ENCODE data around the gene ADNP. TPM values are rescaled to one million over a fixed set of nuclear protein-coding genes. Genes with fewer than 3 reads are reported as not detected.

The ADNP gene
- total RNA-seq, 1 experiment from 2014 or later: 143 TPM

DNA sequence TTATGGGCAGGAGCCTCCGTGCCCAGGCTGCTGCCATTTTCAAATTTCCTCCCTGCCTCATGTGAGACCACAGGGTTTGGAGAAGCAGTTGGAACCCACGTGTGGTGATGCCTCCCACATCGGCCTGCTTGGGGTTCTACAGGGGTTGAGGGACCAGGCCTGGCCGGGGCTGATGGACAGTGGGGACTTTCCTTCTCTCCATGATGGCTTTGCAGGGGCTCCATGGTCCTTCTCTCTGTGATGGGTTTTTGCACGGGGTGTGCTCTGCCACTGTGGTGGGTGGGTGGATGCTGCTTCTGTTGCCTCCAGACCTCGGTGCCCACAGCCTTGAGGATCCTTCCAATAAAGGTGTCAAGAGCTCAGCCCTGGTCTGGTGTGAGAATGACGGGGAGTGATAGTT is 54.4 kb downstream of the ADNP start:
- DNase-seq: no peak
- Mint-ChIP-seq H3K4me3 (no peak overlapping the region), H3K27ac (no peak overlapping the region), H3K27me3 (ENCODE audit: low read depth) (no peaks in the 10 kb centered on the region), H3K9me3 (no peaks in the 10 kb centered on the region; a peak in 1 of 5 replicates), H3K4me1 (peaks cover 24 to 31% of the 10 kb centered on the region in 2 experiments), H3K36me3 (ENCODE audit: insufficient read depth in 1 of 3, low read depth in 3 of 3) (peaks cover 13 to 38% (median 26%) of the 10 kb centered on the region in 3 experiments)
- Histone ChIP-seq H3K9me3 (ENCODE audit: control insufficient read depth, low read depth, low read length) (no peaks in the 10 kb centered on the region), H2BK120ac (ENCODE audit: low read depth, low read length, poor library complexity, severe bottlenecking) (no peak overlapping the region), H3K23me2 (ENCODE audit: insufficient read length, low read depth, low read length, poor library complexity, severe bottlenecking) (no peaks in the 10 kb centered on the region), H4K20me1 (ENCODE audit: control insufficient read depth, insufficient read depth, insufficient read length) (no peaks in the 10 kb centered on the region), H3K23ac (ENCODE audit: insufficient read length, low read depth, low read length) (no peak overlapping the region), H3K79me2 (ENCODE audit: insufficient read depth, low read length) (no peaks in the 10 kb centered on the region), H2AFZ (ENCODE audit: low read length) (no peak overlapping the region), H3K14ac (ENCODE audit: insufficient read depth, low read length) (no peak overlapping the region), H2BK12ac (ENCODE audit: insufficient read length, low read depth, low read length) (no peak overlapping the region), H3K4me1 (ENCODE audit: insufficient read depth, low read length) (no peaks in the 10 kb centered on the region), H3K79me1 (ENCODE audit: insufficient read depth, low read depth, low read length, poor library complexity, severe bottlenecking) (no peaks in the 10 kb centered on the region), H3K27ac (ENCODE audit: insufficient read length, low read depth, low read length) (no peak overlapping the region), H3K4ac (ENCODE audit: low read depth, low read length) (no peak overlapping the region), H3K56ac (ENCODE audit: insufficient read length, low read depth, low read length) (no peak overlapping the region), H4K5ac (ENCODE audit: insufficient read length, low read depth, low read length) (no peak overlapping the region), H3K18ac (ENCODE audit: insufficient read length, low read depth, low read length) (no peak overlapping the region), H2BK15ac (ENCODE audit: low read depth, low read length) (no peak overlapping the region), H2BK5ac (ENCODE audit: insufficient read length, low read length) (no peak overlapping the region), H3K27me3 (ENCODE audit: insufficient read depth, low read length) (no peaks in the 10 kb centered on the region), H4K8ac (replicated peaks; ENCODE audit: insufficient read length, low read depth, low read length) (no peak overlapping the region), H2BK20ac (ENCODE audit: low read depth, low read length, poor library complexity, severe bottlenecking) (no peak overlapping the region), H4K91ac (ENCODE audit: insufficient read length, low read depth, low read length) (no peak overlapping the region), H3K4me2 (ENCODE audit: insufficient read depth, insufficient read length, low read length) (no peak overlapping the region), H2AK5ac (ENCODE audit: insufficient read length, low read length) (no peak overlapping the region), H3K9ac (ENCODE audit: extremely low read depth, insufficient read length, low read length) (no peak overlapping the region), H3T11ph (ENCODE audit: low read length) (no peak overlapping the region)
- WGBS (ENCODE audit: extremely low coverage, insufficient read length, low lambda C conversion rate): no CpG with 5 or more reads among the region's 7 CpGs
- TF ChIP-seq, protein P1, sequence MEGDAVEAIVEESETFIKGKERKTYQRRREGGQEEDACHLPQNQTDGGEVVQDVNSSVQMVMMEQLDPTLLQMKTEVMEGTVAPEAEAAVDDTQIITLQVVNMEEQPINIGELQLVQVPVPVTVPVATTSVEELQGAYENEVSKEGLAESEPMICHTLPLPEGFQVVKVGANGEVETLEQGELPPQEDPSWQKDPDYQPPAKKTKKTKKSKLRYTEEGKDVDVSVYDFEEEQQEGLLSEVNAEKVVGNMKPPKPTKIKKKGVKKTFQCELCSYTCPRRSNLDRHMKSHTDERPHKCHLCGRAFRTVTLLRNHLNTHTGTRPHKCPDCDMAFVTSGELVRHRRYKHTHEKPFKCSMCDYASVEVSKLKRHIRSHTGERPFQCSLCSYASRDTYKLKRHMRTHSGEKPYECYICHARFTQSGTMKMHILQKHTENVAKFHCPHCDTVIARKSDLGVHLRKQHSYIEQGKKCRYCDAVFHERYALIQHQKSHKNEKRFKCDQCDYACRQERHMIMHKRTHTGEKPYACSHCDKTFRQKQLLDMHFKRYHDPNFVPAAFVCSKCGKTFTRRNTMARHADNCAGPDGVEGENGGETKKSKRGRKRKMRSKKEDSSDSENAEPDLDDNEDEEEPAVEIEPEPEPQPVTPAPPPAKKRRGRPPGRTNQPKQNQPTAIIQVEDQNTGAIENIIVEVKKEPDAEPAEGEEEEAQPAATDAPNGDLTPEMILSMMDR (conservative IDR thresholded peaks at IDR 0.05): no peak
